ENCODE results near the gene RGMB. TPM values are rescaled to one million over a fixed set of nuclear protein-coding genes. Genes with fewer than 3 reads are reported as not detected.

RGMB gene
- total RNA-seq, 1 donor from 2014 or later: 6.8 TPM

DNA sequence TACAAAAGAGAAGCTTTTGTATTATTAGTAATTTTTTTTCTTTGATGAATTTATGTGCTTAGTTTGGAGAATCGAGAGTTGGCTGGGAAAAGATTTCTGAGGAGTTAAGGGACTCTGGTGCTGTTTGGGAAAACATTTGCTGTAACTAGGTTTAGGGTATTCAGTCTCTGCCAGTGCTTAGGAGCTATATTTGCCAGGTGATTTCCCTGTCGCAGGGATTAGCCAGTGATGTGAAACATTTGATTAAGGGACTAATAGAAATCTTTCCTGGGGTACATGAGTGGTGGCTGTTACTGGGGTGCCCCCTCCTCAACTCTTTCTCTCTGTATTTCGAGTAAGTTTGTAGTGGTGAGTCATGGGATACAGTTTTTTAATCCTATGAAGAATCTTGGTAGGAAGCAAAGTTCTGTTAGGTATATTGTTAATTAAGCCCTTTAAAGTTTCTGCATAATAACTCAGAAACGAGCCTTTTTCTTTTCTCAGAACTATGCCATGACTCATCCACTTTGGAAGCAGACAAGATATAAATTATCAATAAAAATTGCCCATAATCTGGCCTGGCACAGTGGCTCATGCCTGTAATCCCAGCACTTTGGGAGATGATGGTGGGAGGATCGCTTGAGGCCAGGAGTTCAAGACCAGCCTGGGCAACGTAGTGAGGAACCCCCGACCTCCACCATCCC, 18.6 kb downstream of the RGMB start:
- Histone ChIP-seq H3K27me3 (ENCODE audit: control insufficient read depth, insufficient read depth, low read length) (no peaks in the 10 kb centered on the region), H3K4me3 (ENCODE audit: low read depth, low read length) (no peak overlapping the region), H3K36me3 (ENCODE audit: control insufficient read depth, insufficient read depth, low read length) (peaks cover 9% of the 10 kb centered on the region)
- FAIRE-seq (no peak), DNase-seq (ENCODE audit: low read depth) (no peak)
- TF ChIP-seq, protein P1, sequence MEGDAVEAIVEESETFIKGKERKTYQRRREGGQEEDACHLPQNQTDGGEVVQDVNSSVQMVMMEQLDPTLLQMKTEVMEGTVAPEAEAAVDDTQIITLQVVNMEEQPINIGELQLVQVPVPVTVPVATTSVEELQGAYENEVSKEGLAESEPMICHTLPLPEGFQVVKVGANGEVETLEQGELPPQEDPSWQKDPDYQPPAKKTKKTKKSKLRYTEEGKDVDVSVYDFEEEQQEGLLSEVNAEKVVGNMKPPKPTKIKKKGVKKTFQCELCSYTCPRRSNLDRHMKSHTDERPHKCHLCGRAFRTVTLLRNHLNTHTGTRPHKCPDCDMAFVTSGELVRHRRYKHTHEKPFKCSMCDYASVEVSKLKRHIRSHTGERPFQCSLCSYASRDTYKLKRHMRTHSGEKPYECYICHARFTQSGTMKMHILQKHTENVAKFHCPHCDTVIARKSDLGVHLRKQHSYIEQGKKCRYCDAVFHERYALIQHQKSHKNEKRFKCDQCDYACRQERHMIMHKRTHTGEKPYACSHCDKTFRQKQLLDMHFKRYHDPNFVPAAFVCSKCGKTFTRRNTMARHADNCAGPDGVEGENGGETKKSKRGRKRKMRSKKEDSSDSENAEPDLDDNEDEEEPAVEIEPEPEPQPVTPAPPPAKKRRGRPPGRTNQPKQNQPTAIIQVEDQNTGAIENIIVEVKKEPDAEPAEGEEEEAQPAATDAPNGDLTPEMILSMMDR (IDR thresholded peaks at IDR 0.05; ENCODE audit: insufficient read depth, low read length, severe bottlenecking): no peak

- no peak for DNase-seq (ENCODE audit: low read depth)
- TF ChIP-seq, protein P1 (IDR thresholded peaks at IDR 0.05; ENCODE audit: insufficient read depth, low read length, severe bottlenecking): no peak
- Histone ChIP-seq H3K4me3 (ENCODE audit: low read depth, low read length) (no peak overlapping the region), H3K36me3 (ENCODE audit: control insufficient read depth, insufficient read depth, low read length) (peaks cover 7% of the 10 kb centered on the region), H3K27me3 (ENCODE audit: control insufficient read depth, insufficient read depth, low read length) (no peaks in the 10 kb centered on the region)
- no peak for FAIRE-seq
Observed at GRCh38 chr5:98793223-98793622, 19.8 kb downstream of the RGMB start.

DNA sequence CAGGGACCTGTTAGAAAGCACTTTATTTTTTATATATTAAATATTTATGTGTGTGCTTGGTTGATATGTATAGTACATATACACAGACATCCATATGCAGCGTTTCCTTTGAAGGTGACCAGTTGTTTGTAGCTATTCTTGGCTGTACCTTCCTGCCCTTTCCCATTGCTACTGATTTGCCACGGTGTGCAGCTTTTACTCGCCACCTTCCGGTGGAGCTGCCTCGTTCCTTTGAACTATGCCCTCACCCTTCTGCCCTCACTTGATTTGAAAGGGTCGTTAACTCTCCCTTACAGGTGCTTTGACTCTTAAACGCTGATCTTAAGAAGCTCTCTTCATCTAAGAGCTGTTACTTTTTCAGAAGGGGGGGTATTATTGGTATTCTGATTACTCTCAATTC, 20.5 kb downstream of the RGMB start:
- FAIRE-seq (no peak), DNase-seq (ENCODE audit: low read depth) (no peak)
- Histone ChIP-seq H3K27me3 (ENCODE audit: control insufficient read depth, insufficient read depth, low read length) (no peaks in the 10 kb centered on the region), H3K4me3 (ENCODE audit: low read depth, low read length) (no peak overlapping the region), H3K36me3 (ENCODE audit: control insufficient read depth, insufficient read depth, low read length) (peaks cover 7% of the 10 kb centered on the region)
- TF ChIP-seq, protein P1 (IDR thresholded peaks at IDR 0.05; ENCODE audit: insufficient read depth, low read length, severe bottlenecking): no peak

DNA sequence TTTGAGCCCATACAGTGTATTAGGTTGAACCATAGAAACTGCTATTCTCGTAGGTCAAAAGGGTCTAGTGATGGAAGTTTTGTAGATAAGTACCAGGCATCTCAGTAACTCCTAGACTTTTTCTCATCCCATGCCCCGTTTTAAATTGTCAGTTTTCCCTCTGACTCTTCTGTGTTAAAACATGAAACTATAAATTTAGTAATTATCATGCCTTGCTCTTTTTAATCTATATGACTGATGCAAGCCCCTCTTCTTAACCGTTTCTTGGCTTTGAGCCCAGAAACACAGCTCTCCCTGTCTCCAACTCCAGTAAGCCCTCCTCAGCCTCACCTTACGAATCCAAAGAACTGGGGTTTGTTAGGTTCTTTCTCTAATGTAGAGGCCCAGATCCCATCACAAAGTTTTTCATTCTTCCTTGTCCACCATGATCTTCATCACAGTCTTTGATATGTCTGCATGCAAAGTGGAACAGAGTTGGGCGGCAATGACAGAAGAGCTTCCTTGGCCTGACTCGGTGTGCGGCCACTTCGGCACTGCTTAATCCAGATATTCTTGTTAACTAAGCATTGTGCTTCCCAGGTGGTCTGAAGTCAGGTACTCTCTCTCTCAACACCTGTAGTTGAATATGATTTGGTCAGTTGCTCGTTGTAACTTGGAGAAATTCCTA, 21.1 kb downstream of the RGMB start:
- Histone ChIP-seq H3K36me3 (ENCODE audit: control insufficient read depth, insufficient read depth, low read length) (peaks cover 7% of the 10 kb centered on the region), H3K4me3 (ENCODE audit: low read depth, low read length) (no peak overlapping the region), H3K27me3 (ENCODE audit: control insufficient read depth, insufficient read depth, low read length) (no peaks in the 10 kb centered on the region)
- no peak for FAIRE-seq
- DNase-seq (ENCODE audit: low read depth): no peak
- TF ChIP-seq, protein P1 (IDR thresholded peaks at IDR 0.05; ENCODE audit: insufficient read depth, low read length, severe bottlenecking): no peak

DNA sequence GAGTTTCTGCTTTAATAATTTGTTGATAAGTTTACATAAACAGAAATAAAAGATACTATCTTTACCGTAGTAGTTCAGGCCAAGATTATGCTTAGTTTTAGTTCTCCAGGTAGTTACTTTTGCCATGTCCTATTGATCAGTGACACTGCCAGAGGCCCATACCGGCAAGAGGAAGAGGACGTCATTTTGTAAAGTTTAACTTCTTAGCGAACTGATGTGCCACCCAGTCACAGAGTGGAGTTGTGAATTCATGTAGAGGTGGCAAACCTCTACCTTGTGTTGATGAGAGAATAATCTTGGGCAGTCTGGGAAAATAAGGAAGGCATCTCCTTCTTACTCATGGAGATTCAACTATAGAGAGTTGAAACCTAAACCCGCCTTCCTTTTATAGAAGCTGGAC, 21.8 kb downstream of the RGMB start:
- FAIRE-seq (no peak), DNase-seq (ENCODE audit: low read depth) (no peak)
- TF ChIP-seq, protein P1 (IDR thresholded peaks at IDR 0.05; ENCODE audit: insufficient read depth, low read length, severe bottlenecking): no peak

More for the DNA sequence above, 21.8 kb downstream of the RGMB start:
- peaks cover 7% of the 10 kb centered on the region for H3K36me3 ChIP-seq (ENCODE audit: control insufficient read depth, insufficient read depth, low read length)
- no peak overlapping the region for H3K4me3 ChIP-seq (ENCODE audit: low read depth, low read length)
- H3K27me3 ChIP-seq (ENCODE audit: control insufficient read depth, insufficient read depth, low read length): no peaks in the 10 kb centered on the region
